OCI-LY1 (cell line): ENCODE results near the gene NEK5.

Source experiments
- H2AFZ ChIP-seq: fragments of 200-600 bp; sonication (generic), shearing (Covaris generic); 2 replicates; pipeline ENCODE4 v1.6.0; 2014; ENCODE audit warnings: antibody characterized with exemption, mild to moderate bottlenecking, low read length
- H3F3A ChIP-seq: fragments of 200-600 bp; sonication (generic), shearing (Covaris generic); 2 replicates; pipeline ENCODE4 v1.6.0; 2014; ENCODE audit warnings: mild to moderate bottlenecking, antibody characterized with exemption, low read length, moderate library complexity; ENCODE audit not compliant: insufficient read depth
- H3K27ac ChIP-seq: fragments of 200-600 bp; sonication (generic); 2 replicates; pipeline ENCODE4 v1.5.1; 2014; ENCODE audit warnings: low read length, mixed run types, mild to moderate bottlenecking, low read depth; ENCODE audit not compliant: poor library complexity, severe bottlenecking
- H3K27me3 ChIP-seq: fragments of 200-600 bp; sonication (generic); 2 replicates; pipeline ENCODE4 v1.6.0; 2014; ENCODE audit warnings: antibody characterized with exemption, mild to moderate bottlenecking, low read length, moderate library complexity; ENCODE audit not compliant: insufficient read depth
- H3K36me3 ChIP-seq: fragments of 200-600 bp; sonication (generic); 2 replicates; pipeline ENCODE4 v1.6.1; 2014; ENCODE audit warnings: mild to moderate bottlenecking, antibody characterized with exemption, low read length, moderate library complexity, mixed read lengths; ENCODE audit not compliant: insufficient read depth
- H3K4me1 ChIP-seq: fragments of 200-600 bp; sonication (generic); 2 replicates; pipeline ENCODE4 v1.5.1; 2014; ENCODE audit warnings: mild to moderate bottlenecking, low read length, moderate library complexity; ENCODE audit not compliant: insufficient read depth, severe bottlenecking
- H3K4me2 ChIP-seq: fragments of 200-600 bp; sonication (generic), shearing (Covaris generic); 2 replicates; pipeline ENCODE4 v1.6.1; 2014; ENCODE audit warnings: low read length
- H3K4me3 ChIP-seq: fragments of 200-600 bp; sonication (generic); 2 replicates; pipeline ENCODE4 v1.5.1; 2014; ENCODE audit warnings: low read length, low read depth, mild to moderate bottlenecking, mixed read lengths; ENCODE audit not compliant: poor library complexity, severe bottlenecking
- H3K79me2 ChIP-seq: fragments of 200-600 bp; shearing (Covaris generic); 2 replicates; pipeline ENCODE4 v1.6.1; 2016; ENCODE audit warnings: mixed run types, low read length, mixed read lengths; ENCODE audit not compliant: insufficient read depth
- H3K9ac ChIP-seq: fragments of 200-600 bp; sonication (generic), shearing (Covaris generic); 2 replicates; pipeline ENCODE4 v1.6.1; 2014; ENCODE audit warnings: mild to moderate bottlenecking, low read length, mixed read lengths
- H3K9me2 ChIP-seq: fragments of 200-600 bp; sonication (generic), shearing (Covaris generic); 2 replicates; pipeline ENCODE4 v1.6.1; 2014; ENCODE audit warnings: low read depth, mild to moderate bottlenecking, low read length, mixed read lengths
- H3K9me3 ChIP-seq: fragments of 200-600 bp; shearing (Covaris generic); 2 replicates; pipeline ENCODE4 v1.6.1; 2014; ENCODE audit warnings: low read length, mixed read lengths
- H4K20me1 ChIP-seq: fragments of 200-600 bp; sonication (generic), shearing (Covaris generic); 2 replicates; pipeline ENCODE4 v1.6.0; 2016; ENCODE audit warnings: mild to moderate bottlenecking, low read length; ENCODE audit not compliant: insufficient read depth
- CTCF ChIP-seq: fragments of 200-600 bp; sonication (generic), shearing (Covaris generic); IDR thresholded peaks from 2 replicates; pipeline ENCODE4 v1.5.1; 2017; ENCODE audit warnings: mild to moderate bottlenecking, antibody characterized with exemption, low read length, moderate library complexity, mixed read lengths
- EZH2 ChIP-seq: fragments of 200-600 bp; sonication (generic), shearing (Covaris generic); IDR thresholded peaks from 2 replicates; pipeline ENCODE4 v1.8.0; 2017; ENCODE audit warnings: borderline replicate concordance, mixed run types, mild to moderate bottlenecking, antibody characterized with exemption, low read length, moderate library complexity, mixed read lengths

The NEK5 gene

GRCh38 chr13:52109116-52109670 is 19.7 kb downstream of the NEK5 start:
- Histone ChIP-seq H3K4me2 (no peak overlapping the region), H4K20me1 (no peaks in the 10 kb centered on the region), H3K27me3 (no peaks in the 10 kb centered on the region), H3F3A (no peaks in the 10 kb centered on the region), H2AFZ (no peak overlapping the region), H3K4me1 (no peaks in the 10 kb centered on the region), H3K27ac (no peak overlapping the region), H3K79me2 (no peaks in the 10 kb centered on the region), H3K4me3 (no peak overlapping the region), H3K9ac (no peak overlapping the region), H3K36me3 (no peaks in the 10 kb centered on the region), H3K9me2 (no peaks in the 10 kb centered on the region), H3K9me3 (no peaks in the 10 kb centered on the region)
- TF ChIP-seq EZH2, result no peak
- TF ChIP-seq CTCF, result no peak

- no peak overlapping the region for H3K27ac ChIP-seq
- no peak overlapping the region for H3K4me2 ChIP-seq
- no peaks in the 10 kb centered on the region for H3K9me2 ChIP-seq
- H3K79me2 ChIP-seq, result no peaks in the 10 kb centered on the region
- H3K9ac ChIP-seq, result no peak overlapping the region
- no peak overlapping the region for H2AFZ ChIP-seq
- no peaks in the 10 kb centered on the region for H3K4me1 ChIP-seq
- TF ChIP-seq EZH2 (no peak), CTCF (no peak)
- no peaks in the 10 kb centered on the region for H3F3A ChIP-seq
- no peaks in the 10 kb centered on the region for H4K20me1 ChIP-seq
- no peaks in the 10 kb centered on the region for H3K27me3 ChIP-seq
- no peak overlapping the region for H3K4me3 ChIP-seq
- no peaks in the 10 kb centered on the region for H3K9me3 ChIP-seq
- H3K36me3 ChIP-seq, result no peaks in the 10 kb centered on the region
These were observed 23.0 kb downstream of the NEK5 start for GRCh38 chr13:52105841-52106240.

GRCh38 chr13:52104624-52105023 is 24.2 kb downstream of the NEK5 start:
- TF ChIP-seq EZH2, result no peak
- no peak for TF ChIP-seq CTCF
- Histone ChIP-seq H4K20me1 (no peaks in the 10 kb centered on the region), H3K27ac (no peak overlapping the region), H3K27me3 (no peaks in the 10 kb centered on the region), H3K36me3 (no peaks in the 10 kb centered on the region), H3K79me2 (no peaks in the 10 kb centered on the region), H3K9ac (no peak overlapping the region), H3K9me2 (no peaks in the 10 kb centered on the region), H3F3A (no peaks in the 10 kb centered on the region), H2AFZ (no peak overlapping the region), H3K4me1 (no peaks in the 10 kb centered on the region), H3K4me3 (no peak overlapping the region), H3K9me3 (no peaks in the 10 kb centered on the region), H3K4me2 (no peak overlapping the region)
